Tibial artery (tissue), 4 donors: ENCODE data around the gene GTF3C1.
"Not testable (repeated sequence)": the region's sequence is repeated elsewhere in the genome, so short reads cannot be mapped to it uniquely, and the experiment has no call there.

Experiments used
- DNase-seq, 2 donors: peaks; one replicate each; pipeline ENCODE4 v3.0.0-alpha.2; 2019
- H3K27ac ChIP-seq, 2 donors: fragments of 200-600 bp; sonication (generic) in 1 of 2; 1 replicate in 1 of 2; 2 replicates in 1 of 2; pipeline ENCODE4 v1.5.1; 2018 to 2019; ENCODE audit warnings: mild to moderate bottlenecking in 1 of 2
- H3K27me3 ChIP-seq, 2 donors: fragments of 200-600 bp; sonication (generic) in 1 of 2; one replicate each; pipeline versions ENCODE4 v1.5.1 to v1.6.0; 2016 to 2019
- H3K36me3 ChIP-seq, 3 donors: fragments of 200-600 bp; sonication (generic) in 2 of 3; one replicate each; pipeline ENCODE4 v1.5.1; 2016 to 2019; ENCODE audit warnings: mild to moderate bottlenecking in 2 of 3
- H3K4me1 ChIP-seq, 4 donors: fragments of 200-600 bp; sonication (generic) in 2 of 4; 1 replicate in 3 of 4; 2 replicates in 1 of 4; pipeline ENCODE4 v1.5.1; 2016 to 2019
- H3K4me3 ChIP-seq, 2 donors: fragments of 200-600 bp; sonication (generic) in 1 of 2; 1 replicate in 1 of 2; 2 replicates in 1 of 2; pipeline ENCODE4 v1.5.1; 2018 to 2019; ENCODE audit warnings: mild to moderate bottlenecking in 2 of 2
- H3K9me3 ChIP-seq, 3 donors: fragments of 200-600 bp; sonication (generic) in 1 of 3; one replicate each; pipeline ENCODE4 v1.5.1; 2016 to 2019
- intact Hi-C: fragments of 100-400 bp; cut with DNase I; formaldehyde crosslinking; loops from one replicate; pipeline ENCODE4 v1.15.0; 2023; ENCODE audit warnings: low total_unique reads
- TF ChIP-seq, protein P1 (sequence below), 2 experiments: fragments of 200-600 bp in 1 of 2; fragments of 450-650 bp in 1 of 2; IDR thresholded peaks; one replicate each; pipeline ENCODE4 v1.5.1; 2017 to 2019; ENCODE audit warnings: antibody characterized with exemption in 2 of 2, mild to moderate bottlenecking in 1 of 2, moderate library complexity in 1 of 2

Gene GTF3C1

DNA sequence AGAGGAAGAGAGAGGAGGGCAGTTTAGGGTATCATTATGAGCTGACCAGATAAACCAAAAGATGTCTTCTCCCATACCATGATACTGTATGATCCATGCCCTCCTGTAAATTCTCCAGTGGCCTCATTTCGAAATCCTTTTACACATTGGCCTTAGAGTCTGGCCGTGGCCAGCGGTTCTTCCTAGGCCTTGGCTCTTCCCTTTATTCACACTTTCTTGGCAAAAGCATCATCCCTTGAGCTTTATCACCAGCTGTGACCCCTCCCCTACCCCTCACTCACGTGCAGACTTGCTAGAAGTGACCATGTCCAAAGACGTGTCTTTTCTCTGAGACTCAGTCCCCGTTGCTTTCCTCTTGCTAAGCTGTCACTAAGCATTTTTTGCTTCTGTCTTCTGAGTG, 23.0 kb upstream of the GTF3C1 start:
- no peaks in the 10 kb centered on the region for H3K9me3 ChIP-seq

DNA sequence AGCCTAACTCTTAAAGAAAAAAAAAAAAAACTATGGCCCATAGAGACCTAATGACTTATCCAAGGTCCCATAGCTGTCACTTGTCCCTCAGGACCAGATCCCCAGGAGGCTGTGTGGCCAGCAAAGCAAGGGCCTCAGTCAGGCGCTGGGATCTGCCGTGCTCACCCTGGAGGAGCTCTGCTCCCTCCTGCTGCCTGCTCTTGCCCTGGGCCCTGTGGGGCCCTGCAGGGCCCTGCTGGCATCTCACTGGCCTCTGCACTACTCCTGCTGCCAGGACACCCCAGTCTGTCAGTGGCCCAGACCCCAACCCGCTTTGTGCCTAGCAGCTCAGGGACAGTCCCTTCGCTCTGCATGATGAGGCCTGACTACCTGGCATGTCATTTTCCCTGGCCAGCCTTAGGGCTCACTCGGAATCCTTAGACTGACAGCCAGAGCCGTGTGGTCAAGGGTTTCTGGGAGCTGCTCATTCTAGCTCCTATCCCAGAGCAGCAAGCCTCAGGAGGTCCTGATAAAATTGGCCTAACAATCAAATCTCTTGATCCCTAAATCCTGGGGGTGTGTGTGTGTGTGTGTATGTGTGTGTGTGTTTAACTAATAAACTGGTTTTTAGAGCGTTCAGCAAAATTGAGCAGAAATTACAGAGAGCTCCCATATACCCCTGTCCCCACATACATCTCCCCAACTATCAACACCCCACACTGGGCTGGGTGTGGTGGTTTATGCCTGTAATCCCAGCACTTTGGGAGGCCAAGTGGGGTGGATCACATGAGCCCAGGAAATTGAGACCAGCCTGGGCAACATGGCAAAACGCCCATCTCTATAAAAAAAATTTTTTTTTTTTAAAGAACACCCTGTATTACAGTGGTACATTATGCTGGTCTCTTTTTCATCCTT, 22.0 kb upstream of the GTF3C1 start:
- Histone ChIP-seq H3K4me1 (no peaks in the 10 kb centered on the region), H3K9me3 (no peaks in the 10 kb centered on the region), H3K27ac (no peak overlapping the region), H3K36me3 (peaks cover 0 to 12% (median 0%) of the 10 kb centered on the region in 3 donors), H3K27me3 (no peaks in the 10 kb centered on the region), H3K4me3 (no peak overlapping the region)
- intact Hi-C loops: no loop called here
- no peak for DNase-seq
- TF ChIP-seq, protein P1, sequence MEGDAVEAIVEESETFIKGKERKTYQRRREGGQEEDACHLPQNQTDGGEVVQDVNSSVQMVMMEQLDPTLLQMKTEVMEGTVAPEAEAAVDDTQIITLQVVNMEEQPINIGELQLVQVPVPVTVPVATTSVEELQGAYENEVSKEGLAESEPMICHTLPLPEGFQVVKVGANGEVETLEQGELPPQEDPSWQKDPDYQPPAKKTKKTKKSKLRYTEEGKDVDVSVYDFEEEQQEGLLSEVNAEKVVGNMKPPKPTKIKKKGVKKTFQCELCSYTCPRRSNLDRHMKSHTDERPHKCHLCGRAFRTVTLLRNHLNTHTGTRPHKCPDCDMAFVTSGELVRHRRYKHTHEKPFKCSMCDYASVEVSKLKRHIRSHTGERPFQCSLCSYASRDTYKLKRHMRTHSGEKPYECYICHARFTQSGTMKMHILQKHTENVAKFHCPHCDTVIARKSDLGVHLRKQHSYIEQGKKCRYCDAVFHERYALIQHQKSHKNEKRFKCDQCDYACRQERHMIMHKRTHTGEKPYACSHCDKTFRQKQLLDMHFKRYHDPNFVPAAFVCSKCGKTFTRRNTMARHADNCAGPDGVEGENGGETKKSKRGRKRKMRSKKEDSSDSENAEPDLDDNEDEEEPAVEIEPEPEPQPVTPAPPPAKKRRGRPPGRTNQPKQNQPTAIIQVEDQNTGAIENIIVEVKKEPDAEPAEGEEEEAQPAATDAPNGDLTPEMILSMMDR (IDR thresholded peaks at IDR 0.05): no peak

More for the DNA sequence above, 23.0 kb upstream of the GTF3C1 start:
- H3K4me1 ChIP-seq: no peaks in the 10 kb centered on the region
- no peak for DNase-seq
- H3K27ac ChIP-seq: no peak overlapping the region
- H3K4me3 ChIP-seq: no peak overlapping the region
- H3K27me3 ChIP-seq: no peaks in the 10 kb centered on the region
- intact Hi-C loops: no loop called here
- H3K36me3 ChIP-seq: peaks cover 0 to 12% (median 0%) of the 10 kb centered on the region in 3 donors
- TF ChIP-seq, protein P1 (IDR thresholded peaks at IDR 0.05): no peak

DNA sequence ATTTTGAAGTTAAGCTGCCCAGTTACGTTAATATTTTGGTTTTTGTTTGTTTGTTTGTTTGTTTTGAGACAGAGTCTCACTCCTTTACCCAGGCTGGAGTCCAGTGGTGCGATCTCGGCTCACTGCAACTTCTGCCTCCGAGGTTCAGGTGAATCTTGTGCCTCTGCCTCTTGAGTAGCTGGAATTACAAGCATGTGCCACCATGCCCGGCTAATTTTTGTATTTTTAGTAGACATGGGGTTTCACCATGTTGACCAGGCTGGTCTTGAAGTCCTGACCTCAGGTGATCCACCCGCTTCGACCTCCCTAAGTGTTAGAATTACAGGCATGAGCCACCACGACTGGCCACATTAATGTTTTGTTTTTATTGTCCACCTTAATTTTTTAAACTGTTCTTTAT, 21.3 kb upstream of the GTF3C1 start:
- intact Hi-C loops, H3K4me1 ChIP-seq, H3K27me3 ChIP-seq, H3K9me3 ChIP-seq, H3K36me3 ChIP-seq, H3K27ac ChIP-seq, H3K4me3 ChIP-seq, DNase-seq: not testable (repeated sequence)

GRCh38 chr16:27568077-27568476, 18.4 kb upstream of the GTF3C1 start:
- Histone ChIP-seq H3K36me3 (no peaks in the 10 kb centered on the region), H3K4me1 (no peaks in the 10 kb centered on the region), H3K27me3 (no peaks in the 10 kb centered on the region), H3K27ac (no peak overlapping the region), H3K4me3 (no peak overlapping the region), H3K9me3 (no peaks in the 10 kb centered on the region)
- TF ChIP-seq, protein P1 (IDR thresholded peaks at IDR 0.05): no peak
- DNase-seq: no peak
- intact Hi-C loops: no loop called here

DNA sequence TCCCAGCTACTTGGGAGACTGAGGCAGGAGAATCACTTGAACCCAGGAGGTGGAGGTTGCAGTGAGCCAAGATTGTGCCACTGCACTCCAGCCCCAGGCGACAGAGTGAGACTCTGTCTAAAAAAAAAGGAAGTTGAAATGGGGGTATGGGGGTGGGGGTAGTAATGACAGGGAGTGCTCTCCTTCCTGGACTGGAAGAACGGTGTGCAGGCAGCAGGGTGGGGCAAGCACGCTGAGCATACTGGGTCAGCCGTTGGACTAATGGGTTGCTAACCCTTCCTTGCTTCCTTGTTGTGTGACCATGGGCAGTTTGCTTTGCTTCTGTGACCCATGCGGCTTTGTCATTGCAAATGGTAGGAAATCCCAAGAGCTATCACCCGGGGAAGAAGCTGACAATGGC, 16.7 kb upstream of the GTF3C1 start:
- TF ChIP-seq, protein P1 (IDR thresholded peaks at IDR 0.05): no peak
- no peaks in the 10 kb centered on the region for H3K36me3 ChIP-seq
- no peak overlapping the region for H3K27ac ChIP-seq
- intact Hi-C loops: no loop called here
- no peak overlapping the region for H3K4me3 ChIP-seq
- no peak for DNase-seq
- H3K9me3 ChIP-seq: no peaks in the 10 kb centered on the region
- H3K27me3 ChIP-seq: no peaks in the 10 kb centered on the region
- no peaks in the 10 kb centered on the region for H3K4me1 ChIP-seq

DNA sequence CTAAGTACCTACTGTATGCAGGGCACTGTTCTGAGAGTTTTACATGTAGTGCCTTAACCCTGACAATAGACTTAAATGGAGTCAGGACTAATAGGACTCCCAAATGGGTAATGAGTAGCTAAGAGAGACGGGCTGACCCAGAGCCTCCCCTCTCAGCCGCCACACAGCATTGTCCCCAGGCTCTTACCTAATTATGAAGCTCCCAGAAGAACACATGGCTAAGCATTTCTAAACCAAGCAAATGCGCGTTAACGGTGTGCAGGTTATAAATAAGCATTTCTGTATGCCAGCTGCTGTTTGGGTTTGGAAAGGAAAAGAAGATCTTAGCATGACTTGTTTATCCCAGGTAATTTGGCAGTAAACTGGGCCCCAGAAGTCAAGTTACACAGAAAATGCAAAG, 14.5 kb upstream of the GTF3C1 start:
- no peaks in the 10 kb centered on the region for H3K4me1 ChIP-seq
- no peaks in the 10 kb centered on the region for H3K9me3 ChIP-seq
- H3K27me3 ChIP-seq: no peaks in the 10 kb centered on the region
- H3K27ac ChIP-seq: no peak overlapping the region
- intact Hi-C loops: no loop called here
- DNase-seq: no peak
- H3K36me3 ChIP-seq: no peaks in the 10 kb centered on the region
- TF ChIP-seq, protein P1 (IDR thresholded peaks at IDR 0.05): no peak
- H3K4me3 ChIP-seq: no peak overlapping the region
